Panc1 (cell line): ENCODE data around the gene INPP5D.

ENCODE experiments used
- POLR2AphosphoS5 ChIP-seq: IDR thresholded peaks from 2 replicates; pipeline ENCODE4 v1.6.1; 2012; ENCODE audit warnings: mild to moderate bottlenecking, low read depth, low read length, moderate library complexity
- TF ChIP-seq, protein P1 (sequence below): fragments of 450-650 bp; IDR thresholded peaks from 2 replicates; pipeline ENCODE4 v1.5.1; 2017; ENCODE audit warnings: mild to moderate bottlenecking

DNA sequence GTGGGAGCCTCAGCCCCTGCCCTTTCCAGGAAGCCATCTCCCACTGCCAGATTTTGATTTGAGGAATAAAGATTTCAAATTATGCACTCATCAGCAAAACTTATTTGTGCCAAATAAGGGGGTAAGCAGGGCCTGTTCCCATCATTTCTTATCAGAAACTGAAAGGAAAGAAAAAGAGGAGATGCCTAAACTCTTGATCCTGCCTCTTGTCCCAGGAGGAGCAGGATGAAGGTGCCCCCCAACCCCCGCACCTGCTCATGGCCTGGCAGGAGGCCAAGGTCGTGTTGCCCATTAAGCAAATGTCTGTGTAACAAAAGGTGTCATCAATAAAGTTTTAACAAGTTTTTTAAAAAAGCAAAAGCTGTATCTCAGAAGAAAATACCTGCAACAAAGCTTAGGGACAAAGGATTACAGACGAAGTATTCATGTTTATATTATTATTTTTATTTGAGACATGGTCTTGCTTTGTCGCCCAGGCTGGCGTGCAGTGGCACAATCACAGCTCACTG lies 80.0 kb downstream of the INPP5D start:
- TF ChIP-seq, protein P1, sequence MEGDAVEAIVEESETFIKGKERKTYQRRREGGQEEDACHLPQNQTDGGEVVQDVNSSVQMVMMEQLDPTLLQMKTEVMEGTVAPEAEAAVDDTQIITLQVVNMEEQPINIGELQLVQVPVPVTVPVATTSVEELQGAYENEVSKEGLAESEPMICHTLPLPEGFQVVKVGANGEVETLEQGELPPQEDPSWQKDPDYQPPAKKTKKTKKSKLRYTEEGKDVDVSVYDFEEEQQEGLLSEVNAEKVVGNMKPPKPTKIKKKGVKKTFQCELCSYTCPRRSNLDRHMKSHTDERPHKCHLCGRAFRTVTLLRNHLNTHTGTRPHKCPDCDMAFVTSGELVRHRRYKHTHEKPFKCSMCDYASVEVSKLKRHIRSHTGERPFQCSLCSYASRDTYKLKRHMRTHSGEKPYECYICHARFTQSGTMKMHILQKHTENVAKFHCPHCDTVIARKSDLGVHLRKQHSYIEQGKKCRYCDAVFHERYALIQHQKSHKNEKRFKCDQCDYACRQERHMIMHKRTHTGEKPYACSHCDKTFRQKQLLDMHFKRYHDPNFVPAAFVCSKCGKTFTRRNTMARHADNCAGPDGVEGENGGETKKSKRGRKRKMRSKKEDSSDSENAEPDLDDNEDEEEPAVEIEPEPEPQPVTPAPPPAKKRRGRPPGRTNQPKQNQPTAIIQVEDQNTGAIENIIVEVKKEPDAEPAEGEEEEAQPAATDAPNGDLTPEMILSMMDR: no peak
- no peak for TF ChIP-seq POLR2AphosphoS5
